RWPE2 (cell line): ENCODE measurements around the gene NSD2.
"Not testable (repeated sequence)": the region's sequence is repeated elsewhere in the genome, so short reads cannot be mapped to it uniquely, and the experiment has no call there.

Source experiments
- ATAC-seq: fragments of 200-7000 bp; cut with Tn5 transposase; 3 replicates; pipeline ENCODE4 v1.9.1; 2021; ENCODE audit warnings: low read depth
- DNase-seq: peaks from one replicate; pipeline ENCODE4 v3.0.0-alpha.2; 2020; ENCODE audit warnings: low spot score
- H3K27ac ChIP-seq: fragments of 450-650 bp; 2 replicates; pipeline ENCODE4 v1.5.1; 2017; ENCODE audit warnings: mild to moderate bottlenecking; ENCODE audit not compliant: poor library complexity, severe bottlenecking
- H3K27me3 ChIP-seq: fragments of 250-450 bp; sonication (Bioruptor Pico); 2 replicates; pipeline ENCODE4 v1.5.1; 2021; ENCODE audit warnings: mild to moderate bottlenecking, moderate library complexity; ENCODE audit not compliant: insufficient read depth, poor library complexity, severe bottlenecking
- H3K36me3 ChIP-seq: fragments of 250-450 bp; sonication (Bioruptor Pico); 2 replicates; pipeline ENCODE4 v1.5.1; 2020; ENCODE audit warnings: low read depth, mild to moderate bottlenecking, moderate library complexity
- H3K4me1 ChIP-seq: fragments of 250-450 bp; sonication (Bioruptor Pico); 2 replicates; pipeline ENCODE4 v1.5.1; 2021; ENCODE audit warnings: mild to moderate bottlenecking, moderate library complexity; ENCODE audit not compliant: insufficient read depth, poor library complexity, severe bottlenecking
- H3K4me3 ChIP-seq: fragments of 250-450 bp; sonication (Bioruptor Pico); 2 replicates; pipeline ENCODE4 v1.5.1; 2021; ENCODE audit warnings: mild to moderate bottlenecking, moderate library complexity; ENCODE audit not compliant: severe bottlenecking
- H3K9me3 ChIP-seq: fragments of 250-450 bp; sonication (Bioruptor Pico); 2 replicates; pipeline ENCODE4 v1.5.1; 2021; ENCODE audit warnings: mild to moderate bottlenecking, moderate library complexity; ENCODE audit not compliant: severe bottlenecking
- TF ChIP-seq, protein P1 (sequence below): fragments of 450-650 bp; IDR thresholded peaks from one replicate; pipeline ENCODE4 v1.5.1; 2017; ENCODE audit warnings: mild to moderate bottlenecking, moderate library complexity; ENCODE audit not compliant: poor library complexity, severe bottlenecking

Gene NSD2

GRCh38 chr4:2008921-2009650 lies 137.9 kb downstream of the NSD2 start, which contains the start of gene NELFA:
NELFA (minus strand) TSS chr4:2008974; CDS start chr4:2008959, 15 bp downstream.
- DNase-seq (peak; percentile 94), ATAC-seq (peak; percentile 82)
- H3K4me3 ChIP-seq: peak within 1 kb of the TSS; percentile 64
- H3K9me3 ChIP-seq: no peaks in the 10 kb centered on the region
- peaks cover 3% of the 10 kb centered on the region for H3K4me1 ChIP-seq
- TF ChIP-seq, protein P1, sequence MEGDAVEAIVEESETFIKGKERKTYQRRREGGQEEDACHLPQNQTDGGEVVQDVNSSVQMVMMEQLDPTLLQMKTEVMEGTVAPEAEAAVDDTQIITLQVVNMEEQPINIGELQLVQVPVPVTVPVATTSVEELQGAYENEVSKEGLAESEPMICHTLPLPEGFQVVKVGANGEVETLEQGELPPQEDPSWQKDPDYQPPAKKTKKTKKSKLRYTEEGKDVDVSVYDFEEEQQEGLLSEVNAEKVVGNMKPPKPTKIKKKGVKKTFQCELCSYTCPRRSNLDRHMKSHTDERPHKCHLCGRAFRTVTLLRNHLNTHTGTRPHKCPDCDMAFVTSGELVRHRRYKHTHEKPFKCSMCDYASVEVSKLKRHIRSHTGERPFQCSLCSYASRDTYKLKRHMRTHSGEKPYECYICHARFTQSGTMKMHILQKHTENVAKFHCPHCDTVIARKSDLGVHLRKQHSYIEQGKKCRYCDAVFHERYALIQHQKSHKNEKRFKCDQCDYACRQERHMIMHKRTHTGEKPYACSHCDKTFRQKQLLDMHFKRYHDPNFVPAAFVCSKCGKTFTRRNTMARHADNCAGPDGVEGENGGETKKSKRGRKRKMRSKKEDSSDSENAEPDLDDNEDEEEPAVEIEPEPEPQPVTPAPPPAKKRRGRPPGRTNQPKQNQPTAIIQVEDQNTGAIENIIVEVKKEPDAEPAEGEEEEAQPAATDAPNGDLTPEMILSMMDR: no peak
- H3K36me3 ChIP-seq: peaks cover 33% of the 10 kb centered on the region
- peak within 1 kb of the TSS; percentile 72 for H3K27ac ChIP-seq
- H3K27me3 ChIP-seq: no peaks in the 10 kb centered on the region

DNA sequence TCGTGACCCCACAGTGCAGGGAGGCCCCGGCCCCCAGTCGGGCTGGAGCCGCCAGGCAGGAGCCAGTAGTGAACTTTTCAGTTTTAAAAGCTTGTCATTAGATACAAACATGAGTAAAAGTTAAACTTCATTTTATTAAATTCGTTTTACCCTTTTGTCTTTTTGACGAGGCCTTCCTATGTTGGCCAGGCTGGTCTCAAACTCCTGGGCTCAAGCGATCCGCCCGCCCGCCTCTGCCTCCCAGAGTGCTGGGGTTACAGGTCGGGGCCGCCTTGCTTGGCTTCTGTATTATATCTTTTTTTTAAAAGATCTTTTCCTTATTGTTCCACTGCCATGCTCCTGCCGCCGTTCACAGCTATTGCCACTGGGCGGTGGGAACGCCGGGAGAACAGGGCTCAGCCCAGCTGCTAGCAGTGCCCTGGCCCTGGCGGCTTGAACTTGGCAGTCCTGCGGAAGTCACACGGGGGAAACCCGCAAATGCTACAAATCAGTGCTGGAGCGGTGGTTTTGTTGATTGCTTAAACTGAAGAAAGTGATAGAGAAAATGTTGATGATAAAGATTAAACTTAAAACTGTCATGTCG lies 138.5 kb downstream of the NSD2 start:
- Histone ChIP-seq H3K27ac (peak overlapping the region; percentile 72), H3K4me3 (peak overlapping the region; percentile 64), H3K4me1 (peaks cover 3% of the 10 kb centered on the region), H3K27me3 (no peaks in the 10 kb centered on the region), H3K9me3 (no peaks in the 10 kb centered on the region), H3K36me3 (peaks cover 30% of the 10 kb centered on the region)
- DNase-seq (no peak), ATAC-seq (peak; percentile 61)
- TF ChIP-seq, protein P1: peak; percentile 27

DNA sequence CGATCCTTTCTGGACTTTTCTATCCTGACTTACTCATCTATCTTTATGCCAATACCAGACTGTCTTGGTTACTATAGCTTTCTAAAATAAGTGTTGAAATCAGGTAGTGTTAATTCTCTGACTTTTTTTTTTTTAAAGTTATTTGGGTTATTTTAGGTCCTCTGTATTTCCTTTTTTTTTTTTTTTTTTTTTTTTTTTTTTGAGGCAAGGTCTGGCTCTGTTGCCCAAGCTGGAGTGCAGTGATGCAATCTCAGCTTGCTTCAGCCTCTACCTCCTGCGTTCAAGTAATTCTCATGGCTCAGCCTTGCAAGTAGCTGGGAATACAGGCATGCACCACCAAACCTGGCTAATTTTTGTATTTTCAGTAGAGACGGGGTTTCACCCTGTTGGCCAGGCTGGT lies 140.4 kb downstream of the NSD2 start:
- no peak for DNase-seq
- H3K4me3 ChIP-seq: no peak overlapping the region
- TF ChIP-seq, protein P1: no peak
- H3K36me3 ChIP-seq: peaks cover 12% of the 10 kb centered on the region
- H3K4me1 ChIP-seq: peaks cover 3% of the 10 kb centered on the region
- ATAC-seq: no peak
- H3K27me3 ChIP-seq: no peaks in the 10 kb centered on the region
- no peak overlapping the region for H3K27ac ChIP-seq
- no peaks in the 10 kb centered on the region for H3K9me3 ChIP-seq

GRCh38 chr4:2015008-2015407 lies 143.8 kb downstream of the NSD2 start:
- ATAC-seq (no peak), DNase-seq (no peak)
- Histone ChIP-seq H3K4me1 (no peaks in the 10 kb centered on the region), H3K36me3 (no peaks in the 10 kb centered on the region), H3K27me3 (no peaks in the 10 kb centered on the region), H3K4me3 (no peak overlapping the region), H3K27ac (no peak overlapping the region), H3K9me3 (no peaks in the 10 kb centered on the region)
- TF ChIP-seq, protein P1: no peak

DNA sequence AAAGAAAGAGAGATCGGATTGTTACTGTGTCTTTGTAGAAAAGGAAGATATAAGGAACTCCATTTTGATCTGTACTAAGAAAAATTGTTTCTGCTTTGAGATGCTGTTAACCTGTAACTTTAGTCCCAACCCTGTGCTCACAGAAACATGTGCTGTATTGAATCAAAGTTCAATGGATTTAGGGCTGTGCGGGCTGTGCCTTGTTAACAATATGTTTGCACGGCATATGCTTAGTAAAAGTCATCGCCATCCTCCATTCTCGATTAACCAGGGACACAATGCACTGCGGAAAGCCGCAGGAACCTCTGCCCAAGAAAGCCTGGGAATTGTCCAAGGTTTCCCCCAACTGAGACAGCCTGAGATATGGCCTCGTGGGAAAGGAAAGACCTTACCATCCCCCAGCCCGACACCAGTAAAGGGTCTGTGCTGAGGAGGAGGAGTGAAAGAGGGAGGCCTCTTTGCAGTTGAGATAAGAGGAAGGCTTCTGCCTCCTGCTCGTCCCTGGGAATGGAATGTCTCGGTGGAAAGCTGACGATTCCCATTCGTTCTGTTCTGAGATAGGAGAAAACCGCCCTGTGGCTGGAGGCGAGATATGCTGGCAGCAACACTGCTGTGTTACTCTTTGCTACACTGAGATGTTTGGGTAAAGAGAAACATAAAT lies 150.3 kb downstream of the NSD2 start:
- not testable (repeated sequence) for ATAC-seq

More for the DNA sequence above, 150.3 kb downstream of the NSD2 start:
- H3K4me1 ChIP-seq, H3K27ac ChIP-seq, H3K9me3 ChIP-seq, H3K36me3 ChIP-seq, DNase-seq, H3K4me3 ChIP-seq: not testable (repeated sequence)
- H3K27me3 ChIP-seq: peaks cover 23% of the 10 kb centered on the region
